Testis (tissue), 3 donors: Measurements from ENCODE around the gene FAM78B. TPM values are rescaled to one million over a fixed set of nuclear protein-coding genes. Genes with fewer than 3 reads are reported as not detected.

Experiments
- DNase-seq: peaks from one replicate; pipeline ENCODE4 v3.0.0-alpha.2; 2019
- H3K27ac ChIP-seq, 2 donors: fragments of 200-600 bp; sonication (generic); one replicate each; pipeline ENCODE4 v1.5.1; 2019
- H3K27me3 ChIP-seq: fragments of 200-600 bp; sonication (generic); one replicate; pipeline ENCODE4 v1.5.1; 2019
- H3K36me3 ChIP-seq: fragments of 200-600 bp; sonication (generic); one replicate; pipeline ENCODE4 v1.5.1; 2017; ENCODE audit warnings: low read depth; ENCODE audit errors: missing control alignments
- H3K4me1 ChIP-seq: fragments of 200-600 bp; sonication (generic); one replicate; pipeline ENCODE4 v1.5.1; 2019
- H3K4me3 ChIP-seq, 2 donors: fragments of 200-600 bp; sonication (generic); one replicate each; pipeline ENCODE4 v1.5.1; 2017 to 2019
- H3K9me3 ChIP-seq: fragments of 200-600 bp; sonication (generic); one replicate; pipeline ENCODE4 v1.5.1; 2017
- CTCF ChIP-seq, 3 experiments: fragments of 450-650 bp in 2 of 3; fragments of 200-600 bp in 1 of 3; sonication (generic) in 1 of 3; IDR thresholded peaks; one replicate each; pipeline ENCODE4 v1.5.1; 2016 to 2019; ENCODE audit warnings: antibody characterized with exemption in 3 of 3, mild to moderate bottlenecking in 2 of 3, moderate library complexity in 1 of 3
- POLR2A ChIP-seq: fragments of 450-650 bp; IDR thresholded peaks from one replicate; pipeline ENCODE4 v1.6.1; 2017; ENCODE audit warnings: antibody characterized with exemption, mild to moderate bottlenecking, moderate library complexity
- WGBS, 2 donors: methylation state at CpG; one replicate each; pipeline ENCODE4 v1.1.5; 2018; 5-methylcytosine and 5-hydroxymethylcytosine counted together
- intact Hi-C: fragments of 100-400 bp; cut with DNase I; formaldehyde crosslinking; loops from one replicate; pipeline ENCODE4 v1.15.1; 2023; ENCODE audit warnings: low total_unique reads
- polyA plus RNA-seq: library from polyadenylated mRNA; stranded (reverse); fragments of 350-450 nt; fragmentation: Illumina TruSeq; extraction: RNeasy Lipid Tissue Mini Kit (QIAGEN cat#74804); gene quantifications from one replicate; pipeline ENCODE4 v1.2.3, GENCODE V29; 2014; ENCODE audit warnings: low read depth, low replicate concordance; ENCODE audit not compliant: insufficient read depth
- total RNA-seq, 2 donors: library from RNA; depleted of rRNA; stranded (reverse); fragments of >200 nt; gene quantifications; one replicate each; pipeline ENCODE4 v1.2.3, GENCODE V29; 2016

The FAM78B gene
- total and polyA plus RNA-seq, 3 donors from 2014 or later = 5.0 to 19.8 (median 13.9) TPM

GRCh38 chr1:166113630-166114029 lies 53.2 kb downstream of the FAM78B start:
- no peak for DNase-seq
- intact Hi-C loops = no loop called here
- H3K36me3 ChIP-seq = no peaks in the 10 kb centered on the region
- no peaks in the 10 kb centered on the region for H3K4me1 ChIP-seq
- no peak overlapping the region for H3K4me3 ChIP-seq
- H3K27ac ChIP-seq = no peak overlapping the region
- H3K9me3 ChIP-seq = no peaks in the 10 kb centered on the region
- TF ChIP-seq POLR2A (no peak), CTCF (IDR thresholded peaks at IDR 0.05) (no peak)
- 83 to 92% methylated on average over 1 of the region's 1 CpG for WGBS, 2 donors
- no peaks in the 10 kb centered on the region for H3K27me3 ChIP-seq

- no peaks in the 10 kb centered on the region for H3K27me3 ChIP-seq
- intact Hi-C loops = no loop called here
- H3K27ac ChIP-seq = no peak overlapping the region
- H3K9me3 ChIP-seq = no peaks in the 10 kb centered on the region
- DNase-seq = no peak
- TF ChIP-seq POLR2A (no peak), CTCF (IDR thresholded peaks at IDR 0.05) (no peak)
- no peak overlapping the region for H3K4me3 ChIP-seq
- 84 to 93% methylated on average over 3 of the region's 3 CpGs for WGBS, 2 donors
- no peaks in the 10 kb centered on the region for H3K4me1 ChIP-seq
- no peaks in the 10 kb centered on the region for H3K36me3 ChIP-seq
Measured at GRCh38 chr1:166113031-166113430, 53.8 kb downstream of the FAM78B start.

DNA sequence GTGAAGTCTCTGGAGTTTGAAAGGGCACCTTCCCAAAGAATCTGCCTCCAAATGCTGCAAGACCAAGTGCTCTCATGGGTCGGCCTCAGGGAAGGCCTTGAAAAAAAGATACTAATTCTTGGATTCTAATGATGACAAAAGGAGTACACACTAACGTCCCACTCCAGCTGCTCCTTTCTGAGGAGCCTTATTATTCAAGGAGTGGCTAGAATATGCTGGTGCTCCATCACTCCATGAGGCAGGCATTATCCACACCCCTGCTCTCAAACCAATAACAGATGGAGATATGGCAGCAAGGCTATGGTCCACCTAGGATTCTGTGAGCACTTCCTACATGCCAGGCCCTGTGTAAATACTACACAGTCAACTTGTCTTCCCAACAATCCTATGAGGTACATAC lies 54.4 kb downstream of the FAM78B start:
- Histone ChIP-seq H3K36me3 (no peaks in the 10 kb centered on the region), H3K27ac (no peak overlapping the region), H3K4me3 (no peak overlapping the region), H3K9me3 (no peaks in the 10 kb centered on the region), H3K4me1 (no peaks in the 10 kb centered on the region), H3K27me3 (no peaks in the 10 kb centered on the region)
- DNase-seq = no peak
- intact Hi-C loops = no loop called here
- WGBS, 2 donors = 50 to 71% methylated on average over 2 of the region's 2 CpGs
- TF ChIP-seq POLR2A (no peak), CTCF (IDR thresholded peaks at IDR 0.05) (no peak)

GRCh38 chr1:166111430-166111829 lies 55.4 kb downstream of the FAM78B start:
- no peak for DNase-seq
- intact Hi-C loops = no loop called here
- Histone ChIP-seq H3K36me3 (no peaks in the 10 kb centered on the region), H3K27me3 (no peaks in the 10 kb centered on the region), H3K4me3 (no peak overlapping the region), H3K4me1 (no peaks in the 10 kb centered on the region), H3K27ac (no peak overlapping the region), H3K9me3 (no peaks in the 10 kb centered on the region)
- 53 to 55% methylated on average over 3 of the region's 3 CpGs for WGBS, 2 donors
- TF ChIP-seq CTCF (IDR thresholded peaks at IDR 0.05) (no peak), POLR2A (no peak)

DNA sequence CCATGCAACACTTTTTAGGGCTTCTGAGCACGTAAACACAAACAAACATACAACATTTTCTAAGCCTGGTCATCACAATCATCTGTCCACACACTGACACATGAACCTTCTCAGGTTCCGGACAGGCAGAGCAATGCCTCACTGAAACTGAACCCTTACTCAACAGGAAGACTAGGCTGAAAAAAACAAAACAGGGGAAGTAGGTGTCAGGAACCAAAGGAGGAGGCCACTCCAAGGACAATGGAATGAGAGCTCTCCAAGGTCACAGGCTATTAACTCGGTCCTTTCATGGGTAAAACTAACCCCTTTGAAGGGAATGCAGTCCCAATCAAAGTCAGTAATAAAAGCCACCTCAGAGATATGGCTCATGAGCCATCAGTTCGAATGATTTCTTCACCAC lies 76.6 kb downstream of the FAM78B start:
- intact Hi-C loops = no loop called here

More for the DNA sequence above, 76.6 kb downstream of the FAM78B start:
- no peaks in the 10 kb centered on the region for H3K27me3 ChIP-seq
- peaks cover 3% of the 10 kb centered on the region for H3K4me1 ChIP-seq
- TF ChIP-seq CTCF (IDR thresholded peaks at IDR 0.05) (no peak), POLR2A (no peak)
- no peak for DNase-seq
- H3K36me3 ChIP-seq = no peaks in the 10 kb centered on the region
- H3K9me3 ChIP-seq = no peaks in the 10 kb centered on the region
- H3K4me3 ChIP-seq = no peak overlapping the region
- no peak overlapping the region for H3K27ac ChIP-seq
- 64 to 65% methylated on average over 4 of the region's 4 CpGs for WGBS, 2 donors
